MM.1S (cell line): ENCODE results near the gene CSF3R.

Experiments used
- CTCF ChIP-seq: fragments of 300-600 bp; sonication (generic); IDR thresholded peaks from 2 replicates; pipeline ENCODE4 v1.5.1; 2016; ENCODE audit warnings: antibody characterized with exemption, low read length, mixed read lengths
- EZH2 ChIP-seq: fragments of 300-600 bp; sonication (generic); optimal IDR thresholded peaks from 2 replicates; pipeline ENCODE3; 2017; ENCODE audit warnings: low read depth, mild to moderate bottlenecking, antibody characterized with exemption, low read length, mixed read lengths

- TF ChIP-seq EZH2 (no peak), CTCF (no peak)
These were observed 62.3 kb downstream of the CSF3R start for GRCh38 chr1:36420409-36420808.
